NCI-H69 (cell line): Measurements from ENCODE around the gene CYP2U1.
A peak's percentile ranks its signal among the peaks of the same experiment; 100 is the strongest.
"Not testable (repeated sequence)": the region's sequence is repeated elsewhere in the genome, so short reads cannot be mapped to it uniquely, and the experiment has no call there.

Source experiments
- DNase-seq: peaks from one replicate; lab custom pipeline; 2025; lab: John Stamatoyannopoulos, UW

The CYP2U1 gene

DNA sequence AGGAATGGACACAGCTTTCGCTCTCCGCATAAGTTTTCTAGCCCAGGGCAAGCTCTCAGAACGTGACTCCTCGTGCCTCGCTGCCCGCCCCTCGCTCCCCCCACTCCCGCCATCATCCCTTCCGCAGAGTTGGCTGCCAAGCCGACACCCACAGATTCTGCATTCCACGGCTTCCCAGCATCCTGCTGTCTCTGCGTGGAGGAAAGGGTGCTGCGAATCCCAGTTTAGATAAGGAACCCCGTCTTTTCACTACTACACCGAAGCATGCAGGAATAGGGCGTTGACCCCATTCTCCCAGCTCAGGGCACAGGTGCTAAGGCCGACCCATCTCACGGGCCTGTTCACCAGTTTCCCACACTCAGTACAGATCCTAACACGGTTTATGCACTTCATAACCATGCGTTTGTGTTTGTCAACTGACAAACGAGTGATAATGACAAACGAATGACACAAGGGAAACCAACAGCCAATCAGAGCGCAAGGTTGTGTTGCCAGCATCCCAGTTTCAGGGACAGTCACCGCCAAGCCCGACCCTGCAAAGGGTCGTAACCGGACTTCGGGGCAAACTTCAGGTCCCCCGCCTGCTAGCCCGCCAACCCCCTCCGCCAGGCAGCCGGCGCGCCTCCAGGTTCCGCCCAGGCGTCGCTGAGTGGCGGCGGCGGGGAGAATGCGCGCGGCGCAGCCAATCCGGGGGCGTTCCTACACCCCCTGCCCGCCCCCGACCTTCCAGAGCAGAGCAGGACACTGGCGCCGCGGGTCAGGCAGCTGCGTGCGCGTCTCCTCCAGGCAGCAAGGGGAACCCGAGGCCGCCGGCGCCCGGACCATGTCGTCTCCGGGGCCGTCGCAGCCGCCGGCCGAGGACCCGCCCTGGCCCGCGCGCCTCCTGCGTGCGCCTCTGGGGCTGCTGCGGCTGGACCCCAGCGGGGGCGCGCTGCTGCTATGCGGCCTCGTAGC is at the start of gene CYP2U1:
Gene CYP2U1, plus strand, starts transcription at position 729 of the 954 bp plus-strand sequence. Its CDS starts 95 bp downstream, at position 824.
- peak; percentile 86 for DNase-seq

DNA sequence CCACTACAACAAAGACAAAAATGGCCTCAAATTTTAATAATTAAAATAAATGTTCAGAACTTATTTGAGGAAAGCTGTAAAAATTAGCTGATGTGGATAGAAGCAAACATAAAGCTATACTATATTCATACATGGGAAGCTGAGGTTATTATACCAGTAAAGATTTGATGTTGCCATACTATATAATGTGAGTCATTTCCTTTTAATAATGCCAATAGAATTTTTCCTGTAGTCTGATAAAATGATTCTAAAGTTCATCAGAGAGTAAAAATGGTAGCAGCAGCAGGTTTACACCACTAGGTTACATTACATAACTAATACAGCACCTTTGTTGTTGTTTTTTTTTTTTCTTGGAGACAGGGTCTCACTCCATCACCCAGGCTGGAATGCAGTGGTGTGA is 45.5 kb upstream of the CYP2U1 start:
- no peak for DNase-seq

DNA sequence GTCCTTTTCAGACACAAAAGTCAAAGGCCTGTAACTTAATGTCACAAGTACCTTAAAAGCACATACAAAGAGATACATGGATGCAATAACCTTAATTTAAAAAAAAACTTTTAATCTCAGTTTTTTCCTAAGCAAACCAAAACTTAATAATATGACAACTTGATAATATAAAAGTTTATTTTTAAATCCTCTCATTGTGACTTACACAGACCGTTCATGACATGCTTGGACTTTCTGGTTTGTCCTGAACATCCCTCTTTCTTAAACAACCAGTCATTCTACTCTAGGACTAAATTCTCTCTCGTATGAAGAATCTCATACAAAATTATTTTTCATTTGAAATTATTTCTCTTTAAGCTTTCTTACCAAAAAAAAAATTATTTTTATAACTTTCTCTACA is 43.1 kb upstream of the CYP2U1 start:
- DNase-seq, result peak; percentile 14

- no peak for DNase-seq
Observed at GRCh38 chr4:107890779-107891178, 40.6 kb upstream of the CYP2U1 start.

DNA sequence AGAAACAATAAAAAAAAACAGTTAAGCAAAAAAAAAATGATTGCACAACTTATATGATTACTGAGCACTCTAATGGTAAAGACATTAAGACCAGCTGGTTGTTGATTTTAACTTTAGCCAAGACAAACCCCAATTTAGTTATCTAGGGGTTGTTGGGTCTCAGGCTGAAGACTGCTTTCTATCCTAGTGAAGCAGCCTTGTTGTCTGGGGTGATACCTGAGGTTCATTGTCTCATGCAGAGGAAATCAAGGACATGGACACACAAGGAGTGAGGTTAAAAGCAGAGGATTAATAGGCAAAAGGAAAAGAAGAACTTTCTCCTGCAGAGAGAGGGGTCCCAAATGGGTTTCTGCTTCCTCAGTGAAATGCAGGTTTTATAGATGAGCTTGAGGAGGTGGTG is 40.0 kb upstream of the CYP2U1 start:
- DNase-seq, result no peak

DNA sequence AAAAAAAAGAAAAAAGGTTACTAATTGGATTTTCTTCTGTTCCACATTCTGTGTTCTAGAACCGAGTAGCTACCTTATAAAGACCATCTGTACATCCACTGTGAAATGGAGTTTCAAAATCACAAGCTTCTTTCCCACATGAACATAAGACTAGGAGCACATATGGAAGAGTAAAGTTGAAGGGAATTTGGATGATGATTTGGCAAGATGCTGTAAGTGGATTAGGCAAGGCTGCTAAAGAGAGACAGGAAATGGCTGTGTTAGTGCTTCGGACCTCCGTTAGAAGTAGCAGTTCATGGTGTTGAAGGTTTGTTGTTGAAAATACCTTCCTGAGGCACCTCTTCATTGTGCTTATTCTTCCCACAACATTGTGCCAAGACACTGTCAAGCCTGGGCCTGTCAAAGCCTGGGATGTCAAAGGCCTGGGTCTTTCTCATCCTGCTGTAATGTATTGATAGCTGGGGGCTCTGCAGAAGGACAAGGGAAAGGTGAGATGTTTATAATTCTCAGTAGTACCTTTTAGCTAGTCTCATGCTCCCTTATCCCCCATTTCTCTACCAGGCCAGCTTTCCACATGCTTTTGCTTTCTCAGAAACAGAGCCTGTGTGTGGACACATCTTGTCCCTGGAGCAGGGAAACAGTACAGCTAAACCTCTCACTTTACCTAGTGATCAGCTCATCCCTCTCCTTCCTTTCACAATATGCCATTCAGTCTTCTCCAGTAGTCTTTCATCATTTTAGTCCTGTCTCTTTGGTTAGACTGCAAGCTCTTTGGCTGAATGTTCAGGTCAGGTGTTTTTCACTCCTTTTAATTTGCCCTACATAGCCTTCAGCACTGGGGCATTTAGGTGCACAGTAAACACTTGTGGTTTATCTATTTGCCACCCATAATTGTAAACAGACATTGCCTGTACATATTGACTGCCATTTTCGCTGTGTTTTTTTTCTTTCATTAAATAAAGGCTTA is 37.9 kb upstream of the CYP2U1 start:
- no peak for DNase-seq

DNA sequence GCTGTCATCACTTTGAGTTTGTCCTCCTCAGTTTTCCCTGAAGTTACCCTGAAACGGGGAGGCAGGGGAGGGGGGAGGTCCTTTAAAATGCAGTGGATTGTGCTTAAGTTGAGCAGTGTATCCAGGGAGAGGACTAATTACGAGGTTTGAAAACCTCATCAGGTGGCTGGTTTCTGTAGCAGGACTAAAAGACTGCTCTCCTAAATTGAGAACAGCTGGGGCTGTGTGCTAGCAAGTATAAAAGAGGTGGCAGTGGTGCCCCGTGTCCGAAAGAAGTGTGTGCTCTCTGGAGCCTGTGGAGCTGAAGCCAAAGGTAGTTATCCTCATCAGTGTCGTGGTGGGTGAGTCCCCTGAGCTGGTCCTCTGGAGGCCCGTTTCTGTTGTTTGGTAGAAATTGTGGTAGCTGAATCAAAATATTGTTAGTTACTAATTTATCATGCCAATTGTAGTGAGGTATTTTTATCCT is 37.2 kb upstream of the CYP2U1 start:
- DNase-seq, result peak; percentile 74

- DNase-seq, result peak; percentile 0
Observed at GRCh38 chr4:107896158-107896645, 35.1 kb upstream of the CYP2U1 start.

GRCh38 chr4:107896646-107897045 is 34.7 kb upstream of the CYP2U1 start:
- DNase-seq, result no peak

DNA sequence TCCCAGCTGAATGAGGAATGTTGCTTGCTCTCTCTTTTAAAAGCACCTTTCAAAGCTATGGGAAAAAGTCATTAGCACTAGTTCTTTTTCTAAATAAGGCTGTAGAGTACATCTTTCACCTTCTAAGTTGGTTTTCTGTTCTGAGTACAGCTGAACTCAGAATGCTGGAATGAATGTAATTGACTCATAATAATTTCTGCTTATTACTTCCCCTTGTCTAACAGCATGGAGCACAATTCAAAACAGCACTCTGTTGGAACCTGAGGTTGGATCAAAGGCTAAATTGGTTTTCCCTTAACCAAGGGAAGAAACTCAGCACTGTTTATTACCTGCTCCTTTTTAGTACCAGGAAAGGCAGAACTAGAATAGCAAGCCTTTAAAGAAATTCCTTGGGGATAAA is 33.5 kb upstream of the CYP2U1 start:
- DNase-seq, result peak; percentile 2

GRCh38 chr4:107900067-107900466 is 31.3 kb upstream of the CYP2U1 start:
- DNase-seq, result peak; percentile 1

GRCh38 chr4:107900508-107900907 is 30.8 kb upstream of the CYP2U1 start:
- no peak for DNase-seq

GRCh38 chr4:107901213-107901934 is 30.0 kb upstream of the CYP2U1 start:
- no peak for DNase-seq

DNA sequence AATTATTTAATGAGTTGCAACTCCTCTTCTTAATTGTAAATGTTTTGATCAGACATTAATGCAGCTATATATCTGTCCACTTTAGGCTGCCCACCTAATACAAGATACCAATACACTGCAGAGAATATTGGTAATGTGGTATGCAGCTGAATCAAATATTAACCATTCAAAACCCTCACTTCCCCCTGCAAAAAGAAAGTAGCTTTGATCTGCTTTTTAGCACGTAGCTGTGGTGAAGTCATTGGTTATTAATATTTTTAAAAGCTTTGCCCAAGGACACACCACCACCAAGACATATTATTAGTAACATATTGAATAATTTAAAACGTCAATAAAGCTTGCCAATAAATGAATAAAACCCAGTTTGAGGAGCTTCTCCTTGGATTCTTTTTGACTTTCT is 28.6 kb upstream of the CYP2U1 start:
- no peak for DNase-seq

DNA sequence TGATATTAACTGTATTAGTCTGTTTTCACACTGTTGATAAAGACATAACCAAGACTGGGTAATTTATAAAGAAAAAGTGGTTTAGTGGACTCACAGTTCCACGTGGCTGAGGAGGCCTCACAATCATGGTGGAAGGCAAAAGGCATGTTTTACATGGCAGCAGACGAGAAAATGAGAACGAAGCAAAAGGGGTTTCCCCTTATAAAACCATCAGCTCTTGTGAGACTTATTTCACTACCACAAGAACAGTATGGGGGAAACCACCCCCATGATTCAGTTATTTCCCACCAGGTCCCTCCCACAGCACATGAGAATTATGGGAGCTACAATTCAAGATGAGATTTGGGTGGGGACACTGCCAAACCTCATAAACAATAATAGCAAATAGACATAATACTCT is 26.3 kb upstream of the CYP2U1 start:
- not testable (repeated sequence) for DNase-seq

GRCh38 chr4:107906458-107907100 is 24.8 kb upstream of the CYP2U1 start:
- DNase-seq, result peak; percentile 93

DNA sequence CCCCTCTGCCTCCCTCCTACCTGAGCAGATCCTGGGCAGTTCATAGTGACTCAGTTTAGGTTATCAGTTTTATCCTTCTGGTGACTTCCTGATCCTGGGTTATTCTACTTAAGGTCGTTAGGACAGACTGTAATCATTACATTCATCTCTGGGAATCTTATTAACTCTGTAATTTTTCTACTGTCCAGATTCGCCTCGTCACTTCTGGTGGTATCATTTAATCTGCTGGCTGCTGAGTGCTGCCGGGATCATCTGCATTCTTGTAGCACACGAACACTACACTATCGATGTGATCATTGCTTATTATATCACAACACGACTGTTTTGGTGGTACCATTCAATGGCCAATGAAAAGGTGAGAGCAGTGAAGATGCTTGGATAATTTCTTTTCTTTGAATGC is 23.0 kb upstream of the CYP2U1 start:
- no peak for DNase-seq

GRCh38 chr4:107913283-107913899 is 18.0 kb upstream of the CYP2U1 start:
- peak; percentile 66 for DNase-seq

- no peak for DNase-seq
Observed at GRCh38 chr4:107915220-107915619, 16.1 kb upstream of the CYP2U1 start.

GRCh38 chr4:107916623-107917022 is 14.7 kb upstream of the CYP2U1 start:
- no peak for DNase-seq

DNA sequence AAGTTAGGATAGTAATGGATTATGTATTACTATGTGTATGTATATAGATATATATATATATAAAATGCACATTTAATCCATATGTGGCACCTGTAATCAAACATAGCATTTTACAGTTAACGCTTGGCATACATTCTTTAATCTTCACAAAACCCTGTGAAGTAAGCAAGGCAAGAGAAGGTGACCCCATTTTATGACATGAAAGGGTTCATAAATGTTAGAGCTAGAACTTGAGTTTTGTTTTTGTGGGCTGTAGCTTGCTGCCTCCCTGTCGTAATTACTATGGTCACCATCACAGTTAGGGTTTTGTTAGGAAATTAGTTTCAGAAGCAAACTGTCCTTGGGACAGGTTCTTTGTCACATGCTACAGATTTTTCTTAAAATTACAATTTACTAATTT is 13.8 kb upstream of the CYP2U1 start:
- no peak for DNase-seq
